Measurements from ENCODE around the gene NACC1.

DNA sequence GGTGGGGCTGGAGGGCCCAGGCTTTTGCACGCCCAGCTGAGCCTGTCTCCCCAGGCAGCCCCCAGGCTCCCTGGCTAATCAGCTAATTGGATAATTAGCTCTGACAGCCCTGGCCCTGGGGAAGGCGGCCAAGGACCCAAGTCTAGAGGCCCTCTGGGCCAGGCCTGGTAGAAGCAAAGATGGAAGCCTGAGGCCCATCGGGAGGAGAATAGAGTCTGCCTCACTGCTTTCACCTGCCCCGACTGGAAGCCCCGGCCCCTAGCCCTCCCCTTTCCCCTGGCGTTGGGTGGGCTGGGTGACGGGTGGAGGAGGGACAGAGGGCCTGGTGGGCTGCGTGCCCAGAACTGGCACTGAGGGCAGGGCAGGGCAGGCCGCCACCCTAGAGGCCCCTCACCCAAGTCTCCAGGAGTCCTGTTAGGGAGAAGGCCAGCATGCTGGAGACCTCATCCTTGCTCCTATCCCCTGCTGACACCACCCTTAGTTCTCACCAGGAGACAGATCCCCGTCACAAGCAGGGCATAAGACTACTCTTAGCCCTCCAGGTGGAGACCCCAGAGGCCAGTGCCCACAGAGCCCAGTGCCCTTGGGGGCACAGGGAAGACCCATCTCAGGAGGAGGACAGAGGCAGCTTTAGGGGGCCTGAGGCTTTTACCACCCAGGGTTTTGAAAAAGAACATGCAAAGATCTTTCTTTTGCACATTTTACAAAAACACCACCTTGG lies 27.4 kb upstream of the NACC1 start:
- no peak for TF ChIP-seq POLR2A (IDR thresholded peaks at IDR 0.05)
- TF ChIP-seq, protein P1, sequence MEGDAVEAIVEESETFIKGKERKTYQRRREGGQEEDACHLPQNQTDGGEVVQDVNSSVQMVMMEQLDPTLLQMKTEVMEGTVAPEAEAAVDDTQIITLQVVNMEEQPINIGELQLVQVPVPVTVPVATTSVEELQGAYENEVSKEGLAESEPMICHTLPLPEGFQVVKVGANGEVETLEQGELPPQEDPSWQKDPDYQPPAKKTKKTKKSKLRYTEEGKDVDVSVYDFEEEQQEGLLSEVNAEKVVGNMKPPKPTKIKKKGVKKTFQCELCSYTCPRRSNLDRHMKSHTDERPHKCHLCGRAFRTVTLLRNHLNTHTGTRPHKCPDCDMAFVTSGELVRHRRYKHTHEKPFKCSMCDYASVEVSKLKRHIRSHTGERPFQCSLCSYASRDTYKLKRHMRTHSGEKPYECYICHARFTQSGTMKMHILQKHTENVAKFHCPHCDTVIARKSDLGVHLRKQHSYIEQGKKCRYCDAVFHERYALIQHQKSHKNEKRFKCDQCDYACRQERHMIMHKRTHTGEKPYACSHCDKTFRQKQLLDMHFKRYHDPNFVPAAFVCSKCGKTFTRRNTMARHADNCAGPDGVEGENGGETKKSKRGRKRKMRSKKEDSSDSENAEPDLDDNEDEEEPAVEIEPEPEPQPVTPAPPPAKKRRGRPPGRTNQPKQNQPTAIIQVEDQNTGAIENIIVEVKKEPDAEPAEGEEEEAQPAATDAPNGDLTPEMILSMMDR (IDR thresholded peaks at IDR 0.05): no peak

Data from heart left ventricle (tissue), 13 donors.